WTC11 (cell line): Measurements from ENCODE around the gene DCAF5. TPM values are rescaled to one million over a fixed set of nuclear protein-coding genes. Genes with fewer than 3 reads are reported as not detected.

Source experiments
- ATAC-seq: fragments of 200-7000 bp; cut with Tn5 transposase; 2 replicates; pipeline ENCODE4 v1.10.0; 2021; ENCODE audit warnings: mild to moderate bottlenecking, moderate library complexity
- CTCF ChIA-PET: fragments of 300-600 bp; sonication (Branson Sonifier 250); formaldehyde crosslinking; loops from one replicate; lab custom pipeline; 2021; ENCODE audit warnings: antibody characterized with exemption; lab: Charles Lee
- POLR2A ChIA-PET: fragments of 350-600 bp; sonication (Branson Sonifier 250); formaldehyde crosslinking; loops from one replicate; lab custom pipeline; 2021; ENCODE audit warnings: antibody characterized with exemption; lab: Charles Lee
- DNase-seq: peaks from one replicate; pipeline ENCODE4 v3.0.0; 2021; ENCODE audit warnings: low spot score
- H3K27ac Mint-ChIP-seq: 2 replicates; pipeline ENCODE4 v1.8.0; 2021; ENCODE audit warnings: mixed read lengths
- H3K27me3 Mint-ChIP-seq: 2 replicates; pipeline ENCODE4 v1.8.0; 2021; ENCODE audit warnings: low read depth, mild to moderate bottlenecking, moderate library complexity, mixed read lengths
- H3K36me3 Mint-ChIP-seq: 2 replicates; pipeline ENCODE4 v1.8.0; 2021; ENCODE audit warnings: mixed read lengths
- H3K4me1 Mint-ChIP-seq: 2 replicates; pipeline ENCODE4 v1.8.0; 2022; ENCODE audit warnings: mixed read lengths
- H3K4me3 Mint-ChIP-seq: 2 replicates; pipeline ENCODE4 v1.8.0; 2021; ENCODE audit warnings: mild to moderate bottlenecking, moderate library complexity, mixed read lengths
- H3K9me3 Mint-ChIP-seq: 2 replicates; pipeline ENCODE4 v1.8.0; 2021; ENCODE audit warnings: mixed read lengths
- AR ChIP-seq: fragments of 250-450 bp; sonication (Bioruptor Pico); IDR thresholded peaks from 2 replicates; pipeline ENCODE4 v1.9.0; 2021; ENCODE audit warnings: mild to moderate bottlenecking
- ATF6 ChIP-seq: sonication (generic); formaldehyde crosslinking; IDR thresholded peaks from 2 replicates; pipeline ENCODE4 v1.8.1; 2023; ENCODE audit warnings: mild to moderate bottlenecking, missing genetic modification reagents
- E2F1 ChIP-seq: sonication (generic); formaldehyde crosslinking; IDR thresholded peaks from 2 replicates; pipeline ENCODE4 v1.8.0; 2022; ENCODE audit warnings: mild to moderate bottlenecking, missing genetic modification reagents
- EMX1 ChIP-seq: fragments of 250-450 bp; sonication (Bioruptor Pico); IDR thresholded peaks from 2 replicates; pipeline ENCODE4 v1.8.0; 2021; ENCODE audit warnings: mild to moderate bottlenecking
- GTF2I ChIP-seq: fragments of 250-450 bp; sonication (Bioruptor Pico); conservative IDR thresholded peaks from 2 replicates; pipeline ENCODE4 v1.4.0; 2021; ENCODE audit warnings: mild to moderate bottlenecking
- HMGA2 ChIP-seq: fragments of 250-450 bp; sonication (Bioruptor Pico); IDR thresholded peaks from 2 replicates; pipeline ENCODE4 v1.4.0; 2021; ENCODE audit warnings: mild to moderate bottlenecking, moderate library complexity
- JAZF1 ChIP-seq: fragments of 250-450 bp; sonication (Bioruptor Pico); IDR thresholded peaks from 2 replicates; pipeline ENCODE4 v1.9.0; 2021; ENCODE audit warnings: moderate library complexity, mild to moderate bottlenecking, inconsistent platforms
- MAX ChIP-seq: sonication (generic); formaldehyde crosslinking; IDR thresholded peaks from 2 replicates; pipeline ENCODE4 v1.8.0; 2022; ENCODE audit warnings: mild to moderate bottlenecking, missing genetic modification reagents
- NFATC4 ChIP-seq: fragments of 250-450 bp; sonication (Bioruptor Pico); IDR thresholded peaks from 2 replicates; pipeline ENCODE4 v1.9.0; 2021; ENCODE audit warnings: mild to moderate bottlenecking
- OVOL2 ChIP-seq: fragments of 250-450 bp; sonication (Bioruptor Pico); IDR thresholded peaks from 2 replicates; pipeline ENCODE4 v1.9.0; 2021; ENCODE audit warnings: mild to moderate bottlenecking, borderline replicate concordance
- RELA ChIP-seq: sonication (generic); formaldehyde crosslinking; IDR thresholded peaks from 2 replicates; pipeline ENCODE4 v1.8.1; 2022; ENCODE audit warnings: missing genetic modification reagents, mild to moderate bottlenecking, borderline replicate concordance
- SOX15 ChIP-seq: fragments of 250-450 bp; sonication (Bioruptor Pico); IDR thresholded peaks from 2 replicates; pipeline ENCODE4 v1.9.0; 2021; ENCODE audit warnings: mild to moderate bottlenecking
- TEAD4 ChIP-seq: sonication (generic); formaldehyde crosslinking; IDR thresholded peaks from 2 replicates; pipeline ENCODE4 v1.8.0; 2022; ENCODE audit warnings: mild to moderate bottlenecking, missing genetic modification reagents
- ZNF263 ChIP-seq: sonication (generic); formaldehyde crosslinking; IDR thresholded peaks from 2 replicates; pipeline ENCODE4 v1.8.1; 2022; ENCODE audit warnings: low read depth, mild to moderate bottlenecking, moderate library complexity, missing genetic modification reagents
- ZNF532 ChIP-seq: fragments of 250-450 bp; sonication (Bioruptor Pico); IDR thresholded peaks from 2 replicates; pipeline ENCODE4 v1.9.0; 2021; ENCODE audit warnings: mild to moderate bottlenecking, borderline replicate concordance
- total RNA-seq: library from RNA; stranded (reverse); gene quantifications from 3 replicates; pipeline ENCODE4 v1.2.3, GENCODE V29; 2021

Gene DCAF5
- total RNA-seq, 1 experiment from 2014 or later: 30.3 TPM

- TF ChIP-seq E2F1 (CRISPR knock-in tag) (no peak), RELA (no peak)
Observed at GRCh38 chr14:69106451-69106850, 46.5 kb downstream of the DCAF5 start (continued).

- Mint-ChIP-seq H3K27ac (no peak overlapping the region), H3K36me3 (peaks cover 3% of the 10 kb centered on the region; the same call in 1 of the 2 replicates)
- TF ChIP-seq OVOL2 (CRISPR knock-in tag): no peak
- TF ChIP-seq ATF6 (CRISPR knock-in tag): no peak
- no peak for TF ChIP-seq MAX
- no peak for TF ChIP-seq GTF2I (CRISPR knock-in tag)
- TF ChIP-seq HMGA2 (CRISPR knock-in tag): no peak
- TF ChIP-seq JAZF1 (CRISPR knock-in tag): no peak
- no peak for TF ChIP-seq EMX1
- TF ChIP-seq TEAD4 (CRISPR knock-in tag): no peak
- no peak for TF ChIP-seq AR (CRISPR knock-in tag)
- no peak for TF ChIP-seq SOX15 (CRISPR knock-in tag)
- no peak for TF ChIP-seq NFATC4 (CRISPR knock-in tag)
- no peak for TF ChIP-seq ZNF532 (CRISPR knock-in tag)
- no peak for TF ChIP-seq ZNF263
- TF ChIP-seq, all 79 proteins: peak for 0
- ChIA-PET CTCF (interaction anchor here (2.8 kb wide), 1 partner anchor 163 kb away, joined by 10 read pairs; no protein-coding TSS in a partner anchor), POLR2A (no interaction called here)
- DNase-seq (no peak), ATAC-seq (no peak)
- Mint-ChIP-seq H3K4me1 (peaks cover 4% of the 10 kb centered on the region), H3K9me3 (no peaks in the 10 kb centered on the region), H3K27me3 (no peaks in the 10 kb centered on the region), H3K4me3 (no peak overlapping the region)
Observed at GRCh38 chr14:69105326-69105725, 47.6 kb downstream of the DCAF5 start.
